CD4-positive, alpha-beta T cell treated with Interleukin-15 for 4 hours (primary cell): ENCODE data around the gene TEX19.
"Not testable (repeated sequence)": the region's sequence is repeated elsewhere in the genome, so short reads cannot be mapped to it uniquely, and the experiment has no call there.

Experiments used
- DNase-seq: peaks from one replicate; pipeline ENCODE4 v3.0.0-alpha.2; 2020; ENCODE audit warnings: low spot score

The TEX19 gene

GRCh38 chr17:82377294-82377693 lies 18.2 kb downstream of the TEX19 start:
- DNase-seq, result not testable (repeated sequence)

DNA sequence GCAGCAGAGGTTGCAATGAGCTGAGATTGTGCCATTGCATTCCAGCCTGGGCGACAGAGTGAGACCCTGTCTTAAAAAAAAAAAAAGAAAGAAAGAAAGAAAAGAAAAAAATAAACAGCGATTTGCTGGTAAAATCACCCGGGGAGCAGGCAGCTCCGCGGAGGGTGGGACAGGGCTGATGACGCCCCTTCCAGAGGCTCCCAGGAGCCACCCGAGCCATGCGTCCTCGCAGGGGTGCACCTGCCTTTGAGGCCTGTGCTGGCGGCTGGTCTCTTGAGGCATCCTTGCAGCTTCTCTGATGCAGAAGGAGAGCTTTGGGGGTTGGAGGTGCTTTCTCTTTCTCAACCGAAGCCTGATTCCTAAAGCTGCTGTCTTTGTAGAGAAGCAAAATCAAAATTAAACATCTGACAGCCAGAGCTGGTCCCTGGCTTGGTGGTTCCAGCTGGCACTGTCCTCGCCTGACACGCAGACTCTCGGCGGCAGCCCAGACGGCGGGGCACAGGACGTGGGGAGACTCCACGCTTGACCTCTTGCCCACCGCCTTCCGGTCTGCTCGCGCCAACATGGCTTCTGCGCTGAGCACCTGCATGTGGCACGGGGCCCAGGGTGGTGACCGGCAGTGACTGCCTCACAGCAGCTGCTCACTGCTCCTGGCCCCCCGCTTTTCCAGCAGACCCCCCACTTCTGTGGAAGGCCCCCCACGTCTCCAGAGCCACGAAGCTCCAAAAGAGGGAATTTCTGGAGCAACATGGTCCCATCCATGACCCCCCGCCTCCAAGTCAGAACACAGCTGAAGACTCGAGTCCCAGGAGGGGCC lies 19.1 kb downstream of the TEX19 start:
- no peak for DNase-seq

GRCh38 chr17:82378741-82379021 lies 19.6 kb downstream of the TEX19 start:
- DNase-seq, result no peak

- DNase-seq, result no peak
Measured at GRCh38 chr17:82380860-82381702, 22.0 kb downstream of the TEX19 start.

DNA sequence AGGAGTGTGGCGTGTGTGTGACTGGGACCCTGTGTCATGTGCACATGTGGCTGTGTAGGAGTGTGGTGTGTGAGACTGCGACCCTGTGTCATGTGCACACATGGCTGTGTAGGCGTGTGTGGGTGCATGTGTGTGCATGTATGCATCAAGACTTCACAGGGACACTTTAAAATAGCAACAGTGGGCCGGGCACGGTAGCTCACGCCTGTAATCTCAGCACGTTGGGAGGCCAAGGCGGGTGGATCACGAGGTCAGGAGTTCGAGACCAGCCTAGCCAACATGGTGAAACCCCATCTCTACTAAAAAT lies 22.6 kb downstream of the TEX19 start:
- DNase-seq, result not testable (repeated sequence)

- DNase-seq, result not testable (repeated sequence)
Measured at GRCh38 chr17:82382220-82382932, 23.3 kb downstream of the TEX19 start.

GRCh38 chr17:82382933-82383255 lies 23.8 kb downstream of the TEX19 start:
- no peak for DNase-seq

DNA sequence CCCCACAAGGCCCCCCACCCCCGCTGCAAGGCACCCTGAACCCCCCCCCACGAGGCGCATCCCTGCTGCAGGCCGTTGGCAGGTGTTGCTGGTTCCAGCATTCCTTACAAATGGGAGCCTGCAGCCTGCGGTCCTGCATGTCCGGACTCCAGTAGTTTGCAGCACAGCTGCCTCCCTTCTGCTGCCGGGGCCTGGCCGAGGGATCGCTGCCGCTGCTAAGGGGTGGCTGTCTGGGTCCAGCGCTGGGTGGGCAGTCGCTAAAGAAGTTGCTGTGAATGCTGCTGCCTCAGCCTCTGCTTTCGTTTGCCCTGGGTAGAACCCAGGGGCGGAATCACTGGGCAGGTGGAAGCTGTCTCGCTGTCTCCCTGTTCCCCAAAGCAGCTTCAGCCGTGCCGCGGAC lies 24.4 kb downstream of the TEX19 start:
- no peak for DNase-seq

GRCh38 chr17:82384051-82384729 lies 25.1 kb downstream of the TEX19 start:
- DNase-seq, result no peak

DNA sequence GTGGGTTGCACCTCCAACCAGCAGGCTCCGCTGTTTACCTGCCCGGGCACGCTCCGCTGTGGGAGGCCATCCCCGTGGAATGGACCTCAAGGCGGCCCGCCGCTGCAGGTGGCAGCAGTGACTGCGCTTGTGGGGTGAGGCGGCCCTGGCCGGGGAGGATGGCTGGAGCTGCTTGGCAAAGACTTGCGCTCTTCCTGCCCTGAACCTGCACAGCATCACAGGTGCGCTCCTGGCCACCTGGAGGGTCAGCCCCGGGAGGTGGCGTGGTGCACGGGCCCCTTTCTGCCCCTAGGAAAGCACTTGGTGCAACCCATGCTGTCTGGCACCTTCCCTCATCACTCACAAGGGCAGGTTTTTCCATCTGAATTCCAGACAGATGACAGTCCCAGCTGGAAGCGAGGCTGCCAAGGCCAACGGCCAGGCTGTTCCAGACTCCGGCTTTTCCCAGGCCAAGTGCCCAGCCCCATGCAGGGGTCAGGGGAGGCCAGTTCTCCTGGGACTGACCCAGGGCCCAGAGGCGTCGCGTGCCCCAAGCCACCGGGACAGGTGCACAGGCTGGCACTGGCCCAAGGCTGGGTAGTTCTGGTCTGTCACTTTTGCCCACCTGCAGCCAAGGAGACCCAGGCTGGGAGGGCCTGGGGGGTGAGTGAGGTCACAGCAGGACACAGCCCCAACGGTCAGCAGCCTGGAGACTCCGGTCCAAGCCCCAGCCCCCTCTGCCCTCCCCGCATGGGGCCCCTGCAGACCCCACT lies 25.9 kb downstream of the TEX19 start:
- DNase-seq, result no peak

DNA sequence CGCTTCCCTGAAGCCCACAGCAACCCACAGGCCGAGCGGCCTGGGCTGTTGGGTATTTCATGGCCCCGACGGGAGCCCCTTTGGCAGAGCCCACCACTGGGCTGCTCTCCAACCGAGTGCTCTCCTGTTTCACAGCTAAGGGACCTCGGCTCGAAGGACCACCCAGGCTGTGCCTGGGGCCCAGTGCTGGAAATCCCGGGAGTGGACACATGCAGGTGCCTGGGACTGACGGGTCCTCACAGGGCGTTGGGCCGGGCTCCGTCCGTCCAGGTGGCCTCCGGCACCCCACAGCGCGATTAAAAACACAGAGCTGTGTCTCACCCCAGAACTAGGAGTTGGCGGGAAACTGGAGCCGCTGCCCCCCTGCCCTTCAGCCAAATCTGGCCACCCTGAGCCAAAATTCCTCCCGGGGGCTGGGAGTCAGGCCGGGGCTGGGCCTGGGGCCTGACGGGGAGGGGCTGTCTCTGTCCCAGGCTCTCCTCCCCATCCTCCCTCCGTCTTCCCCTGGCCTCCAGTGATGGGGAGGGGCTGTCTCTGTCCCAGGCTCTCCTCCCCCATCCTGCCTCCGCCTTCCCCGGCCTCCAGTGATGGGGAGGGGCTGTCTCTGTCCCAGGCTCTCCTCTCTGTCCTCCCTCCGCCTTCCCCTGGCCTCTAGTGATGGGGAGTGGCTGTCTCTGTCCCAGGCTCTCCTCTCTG lies 26.7 kb downstream of the TEX19 start:
- DNase-seq, result no peak

DNA sequence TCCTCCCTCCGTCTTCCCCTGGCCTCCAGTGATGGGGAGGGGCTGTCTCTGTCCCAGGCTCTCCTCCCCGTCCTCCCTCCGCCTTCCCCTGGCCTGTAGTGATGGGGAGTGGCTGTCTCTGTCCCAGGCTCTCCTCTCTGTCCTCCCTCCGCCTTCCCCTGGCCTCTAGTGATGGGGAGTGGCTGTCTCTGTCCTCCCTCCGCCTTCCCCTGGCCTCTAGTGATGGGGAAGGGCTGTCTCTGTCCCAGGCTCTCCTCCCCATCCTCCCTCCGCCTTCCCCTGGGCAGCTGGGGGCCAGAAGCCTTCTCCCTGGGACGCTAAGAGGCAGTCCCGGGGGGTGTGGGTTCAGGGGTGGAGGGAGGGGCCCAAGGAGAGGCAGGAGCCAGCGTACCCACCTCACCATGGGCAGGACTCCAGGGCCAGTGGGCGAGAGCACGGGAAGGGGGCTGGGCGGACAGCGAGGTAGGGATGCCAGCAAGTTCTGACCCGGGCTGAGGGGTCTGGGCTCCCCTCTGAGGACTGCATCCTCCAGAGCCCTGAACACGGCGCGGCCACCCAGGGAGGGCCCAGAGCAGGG lies 27.3 kb downstream of the TEX19 start:
- DNase-seq, result no peak

GRCh38 chr17:82386881-82387704 lies 28.0 kb downstream of the TEX19 start:
- DNase-seq, result no peak

DNA sequence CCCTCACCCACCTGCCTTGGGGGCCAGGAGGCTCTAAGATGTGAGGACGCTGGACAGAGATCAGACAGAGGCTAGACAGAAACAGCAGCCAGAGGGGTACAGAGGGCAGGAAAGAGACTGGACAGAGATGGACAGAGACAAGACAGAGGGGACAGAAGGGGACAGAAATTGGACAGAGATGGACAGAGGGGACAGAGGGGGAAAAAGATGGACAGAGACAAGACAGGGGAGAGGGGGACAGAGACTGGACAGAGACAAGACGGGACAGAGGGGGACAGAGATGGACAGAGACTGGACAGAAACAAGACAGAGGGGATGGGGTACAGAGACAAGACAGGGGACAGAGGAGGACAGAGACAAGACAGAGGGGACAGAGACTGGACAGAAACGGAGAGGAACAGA lies 28.7 kb downstream of the TEX19 start:
- DNase-seq, result no peak

DNA sequence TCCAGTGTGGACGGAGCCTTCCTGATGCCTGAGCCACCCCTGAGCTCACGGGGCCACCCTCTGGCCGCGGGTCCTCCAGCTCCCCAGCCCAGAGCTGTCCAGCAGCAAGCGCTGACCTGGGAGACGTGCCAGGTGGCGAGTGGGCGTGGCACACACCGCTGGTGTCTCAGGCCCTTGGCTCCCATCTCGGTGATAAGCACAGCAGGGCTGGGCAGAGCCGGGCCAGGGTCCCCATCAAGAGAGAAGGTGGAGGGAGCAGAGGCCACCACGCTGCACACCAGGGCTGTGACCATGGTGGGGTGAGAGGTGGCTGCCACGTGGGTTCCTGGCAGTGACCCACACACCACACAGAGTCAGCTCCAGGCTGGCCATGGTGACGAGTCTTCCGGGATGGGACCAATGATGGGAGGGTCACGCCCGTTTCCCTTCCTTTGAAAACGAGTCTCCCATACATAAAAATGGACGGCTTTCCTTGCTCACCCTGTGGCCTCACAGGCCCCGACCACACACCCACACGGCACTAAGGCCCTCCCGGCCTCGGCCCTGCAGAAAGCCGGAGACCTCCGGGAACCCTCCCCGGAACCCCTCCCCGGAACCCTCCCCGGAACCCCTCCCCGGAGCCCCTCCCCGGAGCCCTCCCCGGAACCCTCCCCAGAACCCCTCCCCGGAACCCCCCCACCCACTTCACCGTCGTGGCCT lies 29.3 kb downstream of the TEX19 start:
- DNase-seq, result no peak

GRCh38 chr17:82388922-82389283 lies 29.9 kb downstream of the TEX19 start:
- no peak for DNase-seq

- DNase-seq, result no peak
Measured at GRCh38 chr17:82389379-82389778, 30.3 kb downstream of the TEX19 start.

GRCh38 chr17:82390015-82390859 lies 31.2 kb downstream of the TEX19 start:
- no peak for DNase-seq
